ENCODE data around the gene ADAM22. TPM values are rescaled to one million over a fixed set of nuclear protein-coding genes. Genes with fewer than 3 reads are reported as not detected.

Gene ADAM22
- total RNA-seq, 1 donor from 2014 or later: 3.0 TPM

- no peaks in the 10 kb centered on the region for H3K4me1 Mint-ChIP-seq (ENCODE audit: unreplicated experiment)
- H3K27ac Mint-ChIP-seq (ENCODE audit: unreplicated experiment): no peak overlapping the region
- H3K36me3 Mint-ChIP-seq (ENCODE audit: unreplicated experiment): no peaks in the 10 kb centered on the region
- TF ChIP-seq CTCF (IDR thresholded peaks at IDR 0.05): no peak
- H3K27me3 Mint-ChIP-seq (ENCODE audit: unreplicated experiment): peaks cover 6% of the 10 kb centered on the region
- no peaks in the 10 kb centered on the region for H3K9me3 Mint-ChIP-seq (ENCODE audit: unreplicated experiment)
- no peak for DNase-seq (ENCODE audit: extremely low spot score, unreplicated experiment)
- H3K4me3 Mint-ChIP-seq (ENCODE audit: unreplicated experiment): no peak overlapping the region
Observed at GRCh38 chr7:88115816-88116215, 181.8 kb downstream of the ADAM22 start.

- Mint-ChIP-seq H3K27ac (ENCODE audit: unreplicated experiment) (no peak overlapping the region), H3K4me3 (ENCODE audit: unreplicated experiment) (no peak overlapping the region), H3K27me3 (ENCODE audit: unreplicated experiment) (peaks cover 6% of the 10 kb centered on the region), H3K36me3 (ENCODE audit: unreplicated experiment) (no peaks in the 10 kb centered on the region), H3K9me3 (ENCODE audit: unreplicated experiment) (no peaks in the 10 kb centered on the region), H3K4me1 (ENCODE audit: unreplicated experiment) (no peaks in the 10 kb centered on the region)
- TF ChIP-seq CTCF (IDR thresholded peaks at IDR 0.05): no peak
- no peak for DNase-seq (ENCODE audit: extremely low spot score, unreplicated experiment)
Observed at GRCh38 chr7:88116235-88116795, 182.3 kb downstream of the ADAM22 start.

- no peak for TF ChIP-seq CTCF (IDR thresholded peaks at IDR 0.05)
- Mint-ChIP-seq H3K27me3 (ENCODE audit: unreplicated experiment) (peaks cover 6% of the 10 kb centered on the region), H3K4me1 (ENCODE audit: unreplicated experiment) (no peaks in the 10 kb centered on the region)
Observed at GRCh38 chr7:88117325-88117724, 183.3 kb downstream of the ADAM22 start.

GRCh38 chr7:88121335-88121734 lies 187.3 kb downstream of the ADAM22 start:
- Mint-ChIP-seq H3K27me3 (ENCODE audit: unreplicated experiment) (peaks cover 9% of the 10 kb centered on the region), H3K9me3 (ENCODE audit: unreplicated experiment) (no peaks in the 10 kb centered on the region), H3K4me1 (ENCODE audit: unreplicated experiment) (no peaks in the 10 kb centered on the region), H3K4me3 (ENCODE audit: unreplicated experiment) (no peak overlapping the region), H3K27ac (ENCODE audit: unreplicated experiment) (no peak overlapping the region), H3K36me3 (ENCODE audit: unreplicated experiment) (no peaks in the 10 kb centered on the region)
- TF ChIP-seq CTCF (IDR thresholded peaks at IDR 0.05): no peak
- no peak for DNase-seq (ENCODE audit: extremely low spot score, unreplicated experiment)

More at GRCh38 chr7:88117325-88117724, 183.3 kb downstream of the ADAM22 start:
- Mint-ChIP-seq H3K9me3 (ENCODE audit: unreplicated experiment) (no peaks in the 10 kb centered on the region), H3K4me3 (ENCODE audit: unreplicated experiment) (no peak overlapping the region), H3K36me3 (ENCODE audit: unreplicated experiment) (no peaks in the 10 kb centered on the region), H3K27ac (ENCODE audit: unreplicated experiment) (no peak overlapping the region)
- no peak for DNase-seq (ENCODE audit: extremely low spot score, unreplicated experiment)

GRCh38 chr7:88127637-88128290 lies 193.7 kb downstream of the ADAM22 start:
- no peaks in the 10 kb centered on the region for H3K36me3 Mint-ChIP-seq (ENCODE audit: unreplicated experiment)
- TF ChIP-seq CTCF (IDR thresholded peaks at IDR 0.05): no peak
- peaks cover 13% of the 10 kb centered on the region for H3K27me3 Mint-ChIP-seq (ENCODE audit: unreplicated experiment)
- no peak overlapping the region for H3K4me3 Mint-ChIP-seq (ENCODE audit: unreplicated experiment)
- H3K9me3 Mint-ChIP-seq (ENCODE audit: unreplicated experiment): no peaks in the 10 kb centered on the region
- H3K27ac Mint-ChIP-seq (ENCODE audit: unreplicated experiment): no peak overlapping the region
- H3K4me1 Mint-ChIP-seq (ENCODE audit: unreplicated experiment): no peaks in the 10 kb centered on the region
- no peak for DNase-seq (ENCODE audit: extremely low spot score, unreplicated experiment)

All from osteocyte (in vitro differentiated cells).